ENCODE data around the gene TGFBI. TPM values are rescaled to one million over a fixed set of nuclear protein-coding genes. Genes with fewer than 3 reads are reported as not detected.

Gene TGFBI
- total RNA-seq, result not detected in 2 replicates

- intact Hi-C loops (cut with micrococcal nuclease), result no loop called here
- DNase-seq (ENCODE audit: low spot score), result no peak
- H3K4me3 Mint-ChIP-seq, result no peak within 1 kb of the TSS
Measured at GRCh38 chr5:136028782-136029742, at the start of gene TGFBI. Gene TGFBI (plus strand): TSS chr5:136028988. CDS start chr5:136029056, 68 bp downstream.

DNA sequence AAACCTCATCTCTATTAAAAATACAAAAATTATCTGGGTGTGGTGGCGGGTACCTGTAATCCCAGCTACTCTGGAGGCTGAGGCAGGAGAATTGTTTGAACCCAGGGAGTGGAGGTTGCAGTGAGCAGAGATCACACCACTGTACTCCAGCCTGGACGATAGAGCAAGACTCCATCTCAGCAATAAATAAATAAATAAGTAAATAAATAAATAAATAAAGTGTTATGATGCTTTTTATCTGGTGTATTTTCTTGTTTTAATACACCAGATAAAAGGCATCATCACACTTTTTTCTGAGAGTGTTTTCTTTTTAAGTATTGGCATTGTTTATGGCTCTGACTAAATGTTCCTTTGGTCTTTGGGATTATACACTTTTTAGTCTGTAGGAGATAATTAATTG lies 49.8 kb upstream of the TGFBI start:
- no peak for DNase-seq (ENCODE audit: low spot score)
- no peaks in the 10 kb centered on the region for H3K36me3 Mint-ChIP-seq (ENCODE audit: low read depth)
- no peaks in the 10 kb centered on the region for H3K9me3 Mint-ChIP-seq
- intact Hi-C loops (cut with micrococcal nuclease), result no loop called here
- no peak overlapping the region for H3K27ac Mint-ChIP-seq
- H3K4me1 Mint-ChIP-seq (ENCODE audit: low read depth), result no peaks in the 10 kb centered on the region
- peaks cover 15% of the 10 kb centered on the region for H3K27me3 Mint-ChIP-seq (ENCODE audit: insufficient read depth)
- no peak overlapping the region for H3K4me3 Mint-ChIP-seq

More at GRCh38 chr5:136028782-136029742, at the start of gene TGFBI:
- Mint-ChIP-seq H3K4me1 (ENCODE audit: low read depth) (no peaks in the 10 kb centered on the region), H3K27ac (no peak within 1 kb of the TSS), H3K36me3 (ENCODE audit: low read depth) (no peaks in the 10 kb centered on the region), H3K27me3 (ENCODE audit: insufficient read depth) (peaks cover 19% of the 10 kb centered on the region), H3K9me3 (no peaks in the 10 kb centered on the region)

GRCh38 chr5:135979510-135979909 lies 49.3 kb upstream of the TGFBI start:
- intact Hi-C loops (cut with micrococcal nuclease), result no loop called here
- no peaks in the 10 kb centered on the region for H3K9me3 Mint-ChIP-seq
- peaks cover 11% of the 10 kb centered on the region for H3K27me3 Mint-ChIP-seq (ENCODE audit: insufficient read depth)
- no peak overlapping the region for H3K4me3 Mint-ChIP-seq
- H3K27ac Mint-ChIP-seq, result no peak overlapping the region
- DNase-seq (ENCODE audit: low spot score), result no peak
- no peaks in the 10 kb centered on the region for H3K4me1 Mint-ChIP-seq (ENCODE audit: low read depth)
- no peaks in the 10 kb centered on the region for H3K36me3 Mint-ChIP-seq (ENCODE audit: low read depth)

DNA sequence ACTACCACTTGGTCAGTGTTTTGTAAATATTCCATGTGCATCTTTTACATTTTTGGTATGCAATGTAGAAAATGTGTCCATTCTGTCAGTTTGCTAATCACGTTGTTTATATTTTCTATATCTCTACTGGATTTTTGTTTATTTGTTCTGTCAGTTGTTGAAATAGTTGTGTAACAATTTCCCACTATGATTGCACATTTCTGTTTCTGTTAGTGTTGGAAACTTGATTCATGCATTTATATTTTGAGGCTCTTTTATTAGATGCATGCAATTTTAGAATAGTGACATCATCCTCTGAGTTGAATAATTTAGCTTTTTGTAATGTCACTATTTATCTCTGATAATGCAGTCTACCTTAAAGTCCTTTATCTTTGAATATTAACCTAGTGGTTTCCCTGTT lies 48.2 kb upstream of the TGFBI start:
- no peak overlapping the region for H3K27ac Mint-ChIP-seq
- no peaks in the 10 kb centered on the region for H3K4me1 Mint-ChIP-seq (ENCODE audit: low read depth)
- peaks cover 12% of the 10 kb centered on the region for H3K27me3 Mint-ChIP-seq (ENCODE audit: insufficient read depth)

DNA sequence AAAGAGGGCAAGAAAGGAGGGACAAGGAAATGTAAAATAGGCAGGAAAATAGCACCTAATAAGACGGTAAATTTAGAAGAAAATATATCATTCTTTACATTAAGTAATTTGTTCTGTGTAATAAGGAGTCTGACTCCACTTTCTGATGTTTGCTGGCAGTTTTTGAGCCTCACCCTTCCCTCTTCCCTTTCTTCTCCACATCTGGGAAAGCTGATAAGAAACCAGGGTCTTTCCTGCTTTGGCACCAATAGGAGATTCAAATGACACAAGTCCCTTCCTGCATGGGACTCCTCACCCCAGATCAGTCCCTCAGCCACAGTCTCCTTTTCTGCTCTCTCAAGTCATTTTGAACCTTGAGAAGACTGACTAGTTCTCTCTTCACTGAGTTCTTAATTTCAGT lies 42.8 kb upstream of the TGFBI start:
- no peak for DNase-seq (ENCODE audit: low spot score)
- Mint-ChIP-seq H3K4me1 (ENCODE audit: low read depth) (no peaks in the 10 kb centered on the region), H3K27ac (no peak overlapping the region), H3K4me3 (no peak overlapping the region), H3K27me3 (ENCODE audit: insufficient read depth) (peaks cover 4% of the 10 kb centered on the region), H3K36me3 (ENCODE audit: low read depth) (no peaks in the 10 kb centered on the region), H3K9me3 (no peaks in the 10 kb centered on the region)
- intact Hi-C loops (cut with micrococcal nuclease), result no loop called here

More for the DNA sequence above, 48.2 kb upstream of the TGFBI start:
- Mint-ChIP-seq H3K36me3 (ENCODE audit: low read depth) (no peaks in the 10 kb centered on the region), H3K4me3 (no peak overlapping the region), H3K9me3 (no peaks in the 10 kb centered on the region)
- intact Hi-C loops (cut with micrococcal nuclease), result no loop called here
- no peak for DNase-seq (ENCODE audit: low spot score)

DNA sequence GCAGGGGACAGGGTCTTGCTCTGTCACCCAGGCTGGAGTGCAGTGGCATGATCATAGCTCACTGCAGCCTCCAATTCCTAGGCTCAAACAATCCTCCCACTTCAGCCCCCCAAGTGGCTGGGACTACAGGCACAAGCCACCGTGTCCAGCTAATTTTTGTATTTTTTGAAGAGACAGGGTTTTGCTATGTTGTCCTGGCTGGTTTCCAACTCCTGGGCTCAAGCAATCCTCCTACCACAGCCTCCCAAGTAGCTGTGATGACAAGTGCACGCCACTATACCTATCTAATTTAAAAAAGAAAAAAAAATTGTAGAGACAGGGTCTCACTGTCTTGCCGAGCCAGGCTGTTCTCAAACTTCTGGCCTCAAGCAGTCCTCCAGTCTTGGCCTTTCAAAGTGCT lies 42.4 kb upstream of the TGFBI start:
- Mint-ChIP-seq H3K9me3 (no peaks in the 10 kb centered on the region), H3K4me3 (no peak overlapping the region), H3K4me1 (ENCODE audit: low read depth) (no peaks in the 10 kb centered on the region), H3K36me3 (ENCODE audit: low read depth) (no peaks in the 10 kb centered on the region), H3K27me3 (ENCODE audit: insufficient read depth) (peaks cover 4% of the 10 kb centered on the region), H3K27ac (no peak overlapping the region)
- DNase-seq (ENCODE audit: low spot score), result no peak
- intact Hi-C loops (cut with micrococcal nuclease), result no loop called here

- no peak overlapping the region for H3K27ac Mint-ChIP-seq
- peaks cover 4% of the 10 kb centered on the region for H3K27me3 Mint-ChIP-seq (ENCODE audit: insufficient read depth)
- H3K36me3 Mint-ChIP-seq (ENCODE audit: low read depth), result no peaks in the 10 kb centered on the region
- no peaks in the 10 kb centered on the region for H3K9me3 Mint-ChIP-seq
- intact Hi-C loops (cut with micrococcal nuclease), result no loop called here
- no peaks in the 10 kb centered on the region for H3K4me1 Mint-ChIP-seq (ENCODE audit: low read depth)
- no peak overlapping the region for H3K4me3 Mint-ChIP-seq
- no peak for DNase-seq (ENCODE audit: low spot score)
Measured at GRCh38 chr5:135986891-135987401, 41.8 kb upstream of the TGFBI start.

- intact Hi-C loops (cut with micrococcal nuclease), result no loop called here
Measured at GRCh38 chr5:135988546-135988945, 40.2 kb upstream of the TGFBI start.

GRCh38 chr5:135989686-135990085 lies 39.1 kb upstream of the TGFBI start:
- Mint-ChIP-seq H3K36me3 (ENCODE audit: low read depth) (no peaks in the 10 kb centered on the region), H3K27ac (no peak overlapping the region)

More at GRCh38 chr5:135988546-135988945, 40.2 kb upstream of the TGFBI start:
- no peaks in the 10 kb centered on the region for H3K4me1 Mint-ChIP-seq (ENCODE audit: low read depth)
- H3K9me3 Mint-ChIP-seq, result no peaks in the 10 kb centered on the region
- peaks cover 4% of the 10 kb centered on the region for H3K27me3 Mint-ChIP-seq (ENCODE audit: insufficient read depth)
- H3K36me3 Mint-ChIP-seq (ENCODE audit: low read depth), result no peaks in the 10 kb centered on the region
- H3K27ac Mint-ChIP-seq, result no peak overlapping the region
- H3K4me3 Mint-ChIP-seq, result no peak overlapping the region
- DNase-seq (ENCODE audit: low spot score), result no peak

DNA sequence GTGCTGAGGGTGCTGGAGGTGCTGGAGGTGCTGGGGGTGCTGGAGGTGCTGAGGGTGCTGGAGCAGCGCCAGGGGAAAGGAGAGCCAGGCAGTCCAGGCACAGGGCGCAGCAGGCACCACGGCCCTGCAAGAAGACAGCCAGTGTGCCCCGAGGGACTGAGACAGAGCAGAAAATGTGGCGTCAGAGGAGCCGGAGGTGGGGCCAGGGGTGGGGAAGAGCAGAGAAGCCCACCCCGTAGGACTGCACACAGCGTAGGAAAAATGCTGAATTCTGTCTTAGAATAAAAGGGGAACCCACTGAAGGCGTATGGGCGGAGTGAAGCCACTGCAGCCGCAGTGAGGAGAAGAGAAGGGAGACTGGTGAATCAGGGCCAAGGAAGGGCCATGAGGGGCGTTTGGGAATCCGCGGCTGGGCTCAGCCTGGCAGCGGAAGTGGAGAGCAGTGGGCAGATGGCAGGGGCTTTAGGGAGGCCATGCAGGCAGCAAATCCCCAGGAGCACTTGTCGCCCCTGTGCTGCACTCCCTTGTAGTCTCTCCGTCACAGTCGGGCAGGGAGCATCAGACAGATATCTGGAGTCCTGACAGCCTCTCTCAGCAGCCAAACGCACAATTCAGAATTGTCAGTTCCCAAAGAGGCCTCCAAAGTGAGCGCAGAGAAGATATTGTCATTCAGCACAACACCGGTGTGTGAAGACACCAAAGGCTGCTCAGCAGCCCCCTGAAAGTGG lies 38.1 kb upstream of the TGFBI start:
- no peak overlapping the region for H3K4me3 Mint-ChIP-seq
- no peaks in the 10 kb centered on the region for H3K27me3 Mint-ChIP-seq (ENCODE audit: insufficient read depth)
- H3K9me3 Mint-ChIP-seq, result no peaks in the 10 kb centered on the region
- H3K36me3 Mint-ChIP-seq (ENCODE audit: low read depth), result no peaks in the 10 kb centered on the region
- DNase-seq (ENCODE audit: low spot score), result no peak
- H3K27ac Mint-ChIP-seq, result no peak overlapping the region
- no peaks in the 10 kb centered on the region for H3K4me1 Mint-ChIP-seq (ENCODE audit: low read depth)
- intact Hi-C loops (cut with micrococcal nuclease), result no loop called here

More at GRCh38 chr5:135989686-135990085, 39.1 kb upstream of the TGFBI start:
- no peak for DNase-seq (ENCODE audit: low spot score)
- Mint-ChIP-seq H3K9me3 (no peaks in the 10 kb centered on the region), H3K4me3 (no peak overlapping the region), H3K27me3 (ENCODE audit: insufficient read depth) (peaks cover 4% of the 10 kb centered on the region), H3K4me1 (ENCODE audit: low read depth) (no peaks in the 10 kb centered on the region)
- intact Hi-C loops (cut with micrococcal nuclease), result no loop called here

DNA sequence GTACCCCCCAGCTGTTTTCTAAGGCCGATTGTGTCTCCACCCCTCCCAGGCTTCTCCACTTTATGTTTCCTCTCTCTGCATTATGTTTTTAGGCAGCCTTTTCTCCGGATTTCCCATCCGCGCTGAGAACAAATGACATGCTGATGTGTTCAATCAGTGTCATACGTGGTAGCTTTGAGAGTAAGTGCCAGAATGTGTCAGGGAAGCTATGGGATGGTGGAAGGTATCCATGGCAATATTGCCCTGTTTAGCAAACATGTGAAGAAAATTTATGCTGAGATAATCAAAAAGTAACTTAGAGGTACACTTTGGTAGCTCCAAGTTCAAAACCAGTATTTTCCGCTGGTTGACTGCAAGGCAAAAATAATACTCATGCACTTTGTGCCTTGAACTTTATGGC lies 37.4 kb upstream of the TGFBI start:
- H3K27ac Mint-ChIP-seq, result no peak overlapping the region

DNA sequence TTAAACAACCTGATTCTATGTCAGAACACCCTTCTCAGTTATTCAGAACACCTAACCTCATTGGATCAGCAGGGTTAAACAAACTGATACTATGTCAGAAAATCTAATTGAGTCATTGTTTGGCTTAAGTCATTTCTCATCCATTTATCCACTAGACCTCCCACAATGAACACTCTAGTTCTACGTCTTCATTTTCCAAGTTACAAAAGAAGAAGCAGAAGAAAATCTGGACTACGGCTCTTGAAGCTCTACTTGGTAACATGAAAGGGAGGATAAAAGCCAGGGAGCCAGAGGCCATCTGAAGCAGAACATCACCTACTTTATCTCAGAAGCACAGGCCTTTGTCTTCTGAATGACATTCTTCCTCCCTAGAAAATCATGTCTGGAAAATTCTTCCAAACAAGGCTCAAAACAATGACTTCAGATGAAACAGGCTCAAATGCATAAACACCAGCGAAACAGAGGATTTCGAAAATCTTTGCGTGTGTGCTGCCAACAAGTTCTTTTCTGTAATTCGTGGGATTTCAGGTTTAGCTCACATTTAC lies 35.4 kb upstream of the TGFBI start:
- no peak overlapping the region for H3K27ac Mint-ChIP-seq
- intact Hi-C loops (cut with micrococcal nuclease), result no loop called here
- no peaks in the 10 kb centered on the region for H3K9me3 Mint-ChIP-seq

More for the DNA sequence above, 37.4 kb upstream of the TGFBI start:
- Mint-ChIP-seq H3K27me3 (ENCODE audit: insufficient read depth) (no peaks in the 10 kb centered on the region), H3K9me3 (no peaks in the 10 kb centered on the region), H3K4me3 (no peak overlapping the region), H3K36me3 (ENCODE audit: low read depth) (no peaks in the 10 kb centered on the region), H3K4me1 (ENCODE audit: low read depth) (no peaks in the 10 kb centered on the region)
- DNase-seq (ENCODE audit: low spot score), result no peak
- intact Hi-C loops (cut with micrococcal nuclease), result no loop called here

More for the DNA sequence above, 35.4 kb upstream of the TGFBI start:
- no peak for DNase-seq (ENCODE audit: low spot score)
- peaks cover 6% of the 10 kb centered on the region for H3K27me3 Mint-ChIP-seq (ENCODE audit: insufficient read depth)
- H3K36me3 Mint-ChIP-seq (ENCODE audit: low read depth), result no peaks in the 10 kb centered on the region
- H3K4me1 Mint-ChIP-seq (ENCODE audit: low read depth), result no peaks in the 10 kb centered on the region
- H3K4me3 Mint-ChIP-seq, result no peak overlapping the region

Data from activated T-helper 1 cell treated with anti-CD3 and anti-CD28 coated beads, Interleukin-12 subunit alpha, Interleukin-12 subunit beta, Interleukin-2, Interleukin-4 antibody, amounts not matched to agents 30 ng/mL and 10 ng/mL and 1 ng/mL, durations not matched to agents 14 hours and 24 hours and 36 hours (primary cell).